IMR-90 (cell line): Measurements from ENCODE around the gene MYL12B. TPM values are rescaled to one million over a fixed set of nuclear protein-coding genes. Genes with fewer than 3 reads are reported as not detected.

Experiments
- CTCF ChIP-seq: conservative IDR thresholded peaks from 2 replicates; pipeline ENCODE4 v1.5.1; 2012; ENCODE audit warnings: mild to moderate bottlenecking, low read depth, low read length, improper control_type of control experiment
- polyA plus RNA-seq, 3 experiments: library from polyadenylated mRNA; depleted of rRNA; stranded (reverse); fragments of >200 nt; gene quantifications; 2 replicates each; pipeline ENCODE4 v1.2.3, GENCODE V29; 2012; ENCODE audit warnings: low replicate concordance in 1 of 3
- total RNA-seq: library from RNA; depleted of rRNA; stranded (reverse); fragments of >200 nt; gene quantifications from 2 replicates; pipeline ENCODE4 v1.2.3, GENCODE V29; 2012

MYL12B gene
- total and polyA plus RNA-seq, 2 of the 4 experiments (the other 2 are of a cell fraction) = 692 to 816 TPM

GRCh38 chr18:3245853-3246634, 15.9 kb upstream of the MYL12B start (continued):
- peak; percentile 89 for TF ChIP-seq CTCF
